ENCODE results near the gene MACROD2. TPM values are rescaled to one million over a fixed set of nuclear protein-coding genes. Genes with fewer than 3 reads are reported as not detected.

MACROD2 gene
- polyA plus RNA-seq, 5 donors, result 5.3 to 8.3 (median 8.1) TPM

- DNase-seq, result no peak
Observed at GRCh38 chr20:16100111-16100510, 2104.8 kb downstream of the MACROD2 start.

GRCh38 chr20:16100767-16101166, 2105.5 kb downstream of the MACROD2 start:
- DNase-seq, result no peak

Other genes with a start within 250 kb of the MACROD2 start
- gene ESF1, start 210.6 kb upstream of the MACROD2 start, polyA plus RNA-seq (ENCODE audit: insufficient read depth in 1 of 5, insufficient read length in 5 of 5, low replicate concordance in 1 of 5), result 10 to 100 TPM; 20.5 to 31.5 (median 28.3) TPM
- 10 to 100 TPM; 20.5 to 29.7 (median 25.7) TPM for gene NDUFAF5, start 210.5 kb upstream of the MACROD2 start, polyA plus RNA-seq (ENCODE audit: insufficient read depth in 1 of 5, insufficient read length in 5 of 5, low replicate concordance in 1 of 5)
- gene SEL1L2, start 4.9 kb upstream of the MACROD2 start, polyA plus RNA-seq (ENCODE audit: insufficient read depth in 1 of 5, insufficient read length in 5 of 5, low replicate concordance in 1 of 5), result not detected